ENCODE results near the gene GSTA4. TPM values are rescaled to one million over a fixed set of nuclear protein-coding genes. Genes with fewer than 3 reads are reported as not detected.

Gene GSTA4
- total and polyA plus RNA-seq, 2 of the 8 experiments (the other 6 are each of a cell fraction or from before 2014, with no cell fraction given), result 13.9 to 21.6 TPM

- TF ChIP-seq, protein P1, sequence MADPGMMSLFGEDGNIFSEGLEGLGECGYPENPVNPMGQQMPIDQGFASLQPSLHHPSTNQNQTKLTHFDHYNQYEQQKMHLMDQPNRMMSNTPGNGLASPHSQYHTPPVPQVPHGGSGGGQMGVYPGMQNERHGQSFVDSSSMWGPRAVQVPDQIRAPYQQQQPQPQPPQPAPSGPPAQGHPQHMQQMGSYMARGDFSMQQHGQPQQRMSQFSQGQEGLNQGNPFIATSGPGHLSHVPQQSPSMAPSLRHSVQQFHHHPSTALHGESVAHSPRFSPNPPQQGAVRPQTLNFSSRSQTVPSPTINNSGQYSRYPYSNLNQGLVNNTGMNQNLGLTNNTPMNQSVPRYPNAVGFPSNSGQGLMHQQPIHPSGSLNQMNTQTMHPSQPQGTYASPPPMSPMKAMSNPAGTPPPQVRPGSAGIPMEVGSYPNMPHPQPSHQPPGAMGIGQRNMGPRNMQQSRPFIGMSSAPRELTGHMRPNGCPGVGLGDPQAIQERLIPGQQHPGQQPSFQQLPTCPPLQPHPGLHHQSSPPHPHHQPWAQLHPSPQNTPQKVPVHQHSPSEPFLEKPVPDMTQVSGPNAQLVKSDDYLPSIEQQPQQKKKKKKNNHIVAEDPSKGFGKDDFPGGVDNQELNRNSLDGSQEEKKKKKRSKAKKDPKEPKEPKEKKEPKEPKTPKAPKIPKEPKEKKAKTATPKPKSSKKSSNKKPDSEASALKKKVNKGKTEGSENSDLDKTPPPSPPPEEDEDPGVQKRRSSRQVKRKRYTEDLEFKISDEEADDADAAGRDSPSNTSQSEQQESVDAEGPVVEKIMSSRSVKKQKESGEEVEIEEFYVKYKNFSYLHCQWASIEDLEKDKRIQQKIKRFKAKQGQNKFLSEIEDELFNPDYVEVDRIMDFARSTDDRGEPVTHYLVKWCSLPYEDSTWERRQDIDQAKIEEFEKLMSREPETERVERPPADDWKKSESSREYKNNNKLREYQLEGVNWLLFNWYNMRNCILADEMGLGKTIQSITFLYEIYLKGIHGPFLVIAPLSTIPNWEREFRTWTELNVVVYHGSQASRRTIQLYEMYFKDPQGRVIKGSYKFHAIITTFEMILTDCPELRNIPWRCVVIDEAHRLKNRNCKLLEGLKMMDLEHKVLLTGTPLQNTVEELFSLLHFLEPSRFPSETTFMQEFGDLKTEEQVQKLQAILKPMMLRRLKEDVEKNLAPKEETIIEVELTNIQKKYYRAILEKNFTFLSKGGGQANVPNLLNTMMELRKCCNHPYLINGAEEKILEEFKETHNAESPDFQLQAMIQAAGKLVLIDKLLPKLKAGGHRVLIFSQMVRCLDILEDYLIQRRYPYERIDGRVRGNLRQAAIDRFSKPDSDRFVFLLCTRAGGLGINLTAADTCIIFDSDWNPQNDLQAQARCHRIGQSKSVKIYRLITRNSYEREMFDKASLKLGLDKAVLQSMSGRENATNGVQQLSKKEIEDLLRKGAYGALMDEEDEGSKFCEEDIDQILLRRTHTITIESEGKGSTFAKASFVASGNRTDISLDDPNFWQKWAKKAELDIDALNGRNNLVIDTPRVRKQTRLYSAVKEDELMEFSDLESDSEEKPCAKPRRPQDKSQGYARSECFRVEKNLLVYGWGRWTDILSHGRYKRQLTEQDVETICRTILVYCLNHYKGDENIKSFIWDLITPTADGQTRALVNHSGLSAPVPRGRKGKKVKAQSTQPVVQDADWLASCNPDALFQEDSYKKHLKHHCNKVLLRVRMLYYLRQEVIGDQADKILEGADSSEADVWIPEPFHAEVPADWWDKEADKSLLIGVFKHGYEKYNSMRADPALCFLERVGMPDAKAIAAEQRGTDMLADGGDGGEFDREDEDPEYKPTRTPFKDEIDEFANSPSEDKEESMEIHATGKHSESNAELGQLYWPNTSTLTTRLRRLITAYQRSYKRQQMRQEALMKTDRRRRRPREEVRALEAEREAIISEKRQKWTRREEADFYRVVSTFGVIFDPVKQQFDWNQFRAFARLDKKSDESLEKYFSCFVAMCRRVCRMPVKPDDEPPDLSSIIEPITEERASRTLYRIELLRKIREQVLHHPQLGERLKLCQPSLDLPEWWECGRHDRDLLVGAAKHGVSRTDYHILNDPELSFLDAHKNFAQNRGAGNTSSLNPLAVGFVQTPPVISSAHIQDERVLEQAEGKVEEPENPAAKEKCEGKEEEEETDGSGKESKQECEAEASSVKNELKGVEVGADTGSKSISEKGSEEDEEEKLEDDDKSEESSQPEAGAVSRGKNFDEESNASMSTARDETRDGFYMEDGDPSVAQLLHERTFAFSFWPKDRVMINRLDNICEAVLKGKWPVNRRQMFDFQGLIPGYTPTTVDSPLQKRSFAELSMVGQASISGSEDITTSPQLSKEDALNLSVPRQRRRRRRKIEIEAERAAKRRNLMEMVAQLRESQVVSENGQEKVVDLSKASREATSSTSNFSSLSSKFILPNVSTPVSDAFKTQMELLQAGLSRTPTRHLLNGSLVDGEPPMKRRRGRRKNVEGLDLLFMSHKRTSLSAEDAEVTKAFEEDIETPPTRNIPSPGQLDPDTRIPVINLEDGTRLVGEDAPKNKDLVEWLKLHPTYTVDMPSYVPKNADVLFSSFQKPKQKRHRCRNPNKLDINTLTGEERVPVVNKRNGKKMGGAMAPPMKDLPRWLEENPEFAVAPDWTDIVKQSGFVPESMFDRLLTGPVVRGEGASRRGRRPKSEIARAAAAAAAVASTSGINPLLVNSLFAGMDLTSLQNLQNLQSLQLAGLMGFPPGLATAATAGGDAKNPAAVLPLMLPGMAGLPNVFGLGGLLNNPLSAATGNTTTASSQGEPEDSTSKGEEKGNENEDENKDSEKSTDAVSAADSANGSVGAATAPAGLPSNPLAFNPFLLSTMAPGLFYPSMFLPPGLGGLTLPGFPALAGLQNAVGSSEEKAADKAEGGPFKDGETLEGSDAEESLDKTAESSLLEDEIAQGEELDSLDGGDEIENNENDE (IDR thresholded peaks at IDR 0.05; ENCODE audit: insufficient replicate concordance, low read length), result no peak
- TF ChIP-seq CEBPB (IDR thresholded peaks at IDR 0.05; ENCODE audit: low read depth, low read length), result no peak
Measured at GRCh38 chr6:53015486-53015885, 20.4 kb upstream of the GSTA4 start (continued).

Measured in H1 (cell line).